Parathyroid adenoma (tissue), 2 donors: ENCODE measurements around the gene DUSP1.

ENCODE experiments used
- H2AFZ ChIP-seq: fragments of 300-600 bp; sonication (generic); one replicate; pipeline ENCODE4 v1.7.0; 2017; ENCODE audit warnings: antibody characterized with exemption, mild to moderate bottlenecking
- H3K27ac ChIP-seq: fragments of 300-600 bp; sonication (generic); one replicate; pipeline ENCODE4 v1.7.0; 2017
- H3K27me3 ChIP-seq: fragments of 300-600 bp; sonication (generic); one replicate; pipeline ENCODE4 v1.7.0; 2017; ENCODE audit warnings: low read length; ENCODE audit not compliant: control insufficient read depth, insufficient read depth
- H3K36me3 ChIP-seq: fragments of 300-600 bp; sonication (generic); one replicate; pipeline ENCODE4 v1.7.0; 2017; ENCODE audit warnings: low read length; ENCODE audit not compliant: control insufficient read depth, insufficient read depth
- H3K4me1 ChIP-seq: fragments of 300-600 bp; sonication (generic); one replicate; pipeline ENCODE4 v1.7.0; 2017; ENCODE audit warnings: control low read depth
- H3K4me2 ChIP-seq: fragments of 300-600 bp; sonication (generic); one replicate; pipeline ENCODE4 v1.7.0; 2017; ENCODE audit warnings: low read length
- H3K4me3 ChIP-seq: fragments of 300-600 bp; sonication (generic); one replicate; pipeline ENCODE4 v1.7.0; 2017; ENCODE audit warnings: low read depth, low read length
- H3K79me2 ChIP-seq: fragments of 300-600 bp; sonication (generic); one replicate; pipeline ENCODE4 v1.7.0; 2017; ENCODE audit warnings: control low read depth
- H3K9ac ChIP-seq: fragments of 300-600 bp; sonication (generic); one replicate; pipeline ENCODE4 v1.7.0; 2017; ENCODE audit warnings: mild to moderate bottlenecking
- H3K9me3 ChIP-seq: fragments of 300-600 bp; sonication (generic); one replicate; pipeline ENCODE4 v1.7.0; 2017; ENCODE audit warnings: low read length; ENCODE audit not compliant: control insufficient read depth
- CTCF ChIP-seq: fragments of 300-600 bp; sonication (generic); IDR thresholded peaks from one replicate; pipeline ENCODE4 v1.7.0; 2017; ENCODE audit warnings: antibody characterized with exemption, mild to moderate bottlenecking
- donor health status: primary hyperparathyroidism.

DUSP1 gene

GRCh38 chr5:172769616-172770373 is 1.2 kb downstream of the DUSP1 start:
- H2AFZ ChIP-seq: peak overlapping the region; percentile 23

GRCh38 chr5:172769342-172769615 is 1.7 kb downstream of the DUSP1 start:
- no peaks in the 10 kb centered on the region for H3K9me3 ChIP-seq
- H3K36me3 ChIP-seq: peaks cover 25% of the 10 kb centered on the region
- peak overlapping the region; percentile 100 for H3K9ac ChIP-seq
- peaks cover 51% of the 10 kb centered on the region for H3K4me1 ChIP-seq
- peak overlapping the region; percentile 99 for H3K4me3 ChIP-seq
- no peaks in the 10 kb centered on the region for H3K27me3 ChIP-seq
- peak overlapping the region; percentile 100 for H3K27ac ChIP-seq
- peaks cover 21% of the 10 kb centered on the region for H3K79me2 ChIP-seq
- peak overlapping the region; percentile 99 for H3K4me2 ChIP-seq
- H2AFZ ChIP-seq: peak overlapping the region; percentile 10
- no peak for TF ChIP-seq CTCF

More at GRCh38 chr5:172769616-172770373, 1.2 kb downstream of the DUSP1 start:
- Histone ChIP-seq H3K9me3 (no peaks in the 10 kb centered on the region), H3K4me1 (peaks cover 46% of the 10 kb centered on the region), H3K36me3 (peaks cover 25% of the 10 kb centered on the region), H3K27me3 (no peaks in the 10 kb centered on the region), H3K79me2 (peaks cover 21% of the 10 kb centered on the region), H3K4me3 (peak overlapping the region; percentile 99), H3K4me2 (peak overlapping the region; percentile 99), H3K9ac (peak overlapping the region; percentile 100), H3K27ac (peak overlapping the region; percentile 100)
- no peak for TF ChIP-seq CTCF

DNA sequence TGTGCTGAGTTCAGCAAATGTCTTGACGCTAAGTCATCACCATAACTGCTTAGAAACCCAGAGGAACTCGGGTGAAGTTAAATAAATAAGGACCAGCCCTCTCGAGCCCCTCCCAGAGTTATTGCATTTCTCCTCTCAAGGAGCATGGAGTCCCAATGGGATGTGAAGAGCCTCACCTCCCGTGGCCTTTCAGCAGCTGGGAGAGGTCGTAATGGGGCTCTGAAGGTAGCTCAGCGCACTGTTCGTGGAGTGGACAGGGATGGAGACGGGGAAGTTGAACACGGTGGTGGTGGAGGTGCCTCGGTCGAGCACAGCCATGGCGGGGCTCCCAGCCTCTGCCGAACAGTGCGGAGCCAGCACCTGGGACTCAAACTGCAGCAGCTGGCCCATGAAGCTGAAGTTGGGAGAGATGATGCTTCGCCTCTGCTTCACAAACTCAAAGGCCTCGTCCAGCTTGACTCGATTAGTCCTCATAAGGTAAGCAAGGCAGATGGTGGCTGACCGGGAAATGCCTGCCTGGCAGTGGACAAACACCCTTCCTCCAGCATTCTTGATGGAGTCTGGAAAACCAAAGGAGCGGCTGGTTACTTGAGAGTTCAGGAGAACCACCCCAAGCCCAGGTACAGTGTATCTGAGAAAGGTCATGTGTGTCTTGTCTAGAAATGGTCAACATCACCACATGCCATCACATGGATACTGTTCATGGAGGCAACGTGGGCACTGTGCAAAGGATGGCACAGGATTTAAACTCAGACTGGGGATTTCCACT is 2.2 kb downstream of the DUSP1 start:
- Histone ChIP-seq H3K4me1 (peaks cover 52% of the 10 kb centered on the region), H3K79me2 (peaks cover 21% of the 10 kb centered on the region), H2AFZ (no peak overlapping the region), H3K36me3 (peaks cover 25% of the 10 kb centered on the region), H3K4me3 (peak overlapping the region; percentile 99), H3K9ac (peak overlapping the region; percentile 100), H3K9me3 (no peaks in the 10 kb centered on the region), H3K4me2 (peak overlapping the region; percentile 99), H3K27ac (peak overlapping the region; percentile 100), H3K27me3 (no peaks in the 10 kb centered on the region)
- no peak for TF ChIP-seq CTCF

GRCh38 chr5:172768098-172768572 is 2.9 kb downstream of the DUSP1 start:
- Histone ChIP-seq H3K9me3 (no peaks in the 10 kb centered on the region), H3K4me2 (peak overlapping the region; percentile 99), H3K9ac (no peak overlapping the region), H3K27ac (peak overlapping the region; percentile 100), H3K4me3 (peak overlapping the region; percentile 99), H3K4me1 (peaks cover 54% of the 10 kb centered on the region), H3K27me3 (no peaks in the 10 kb centered on the region), H3K79me2 (peaks cover 21% of the 10 kb centered on the region), H3K36me3 (peaks cover 25% of the 10 kb centered on the region), H2AFZ (no peak overlapping the region)
- TF ChIP-seq CTCF: no peak
